ENCODE data around the gene TPD52L1. TPM values are rescaled to one million over a fixed set of nuclear protein-coding genes. Genes with fewer than 3 reads are reported as not detected.
A peak's percentile ranks its signal among the peaks of the same experiment; 100 is the strongest.
"Not testable (repeated sequence)": the region's sequence is repeated elsewhere in the genome, so short reads cannot be mapped to it uniquely, and the experiment has no call there.

The TPD52L1 gene
- total and polyA plus RNA-seq, 8 donors, result 21.2 to 51.6 (median 24.4) TPM

GRCh38 chr6:125154761-125155135 lies 1.2 kb downstream of the TPD52L1 start:
- FAIRE-seq, result no peak
- peak; percentile 57 to 76 (median 66) for ATAC-seq
- Histone ChIP-seq H3K27ac (peak overlapping the region; percentile 29 to 78 (median 66)), H3K4me1 (peaks cover 0 to 7% (median 5%) of the 10 kb centered on the region in 3 donors), H3K36me3 (no peaks in the 10 kb centered on the region), H3K4me3 (peak overlapping the region; percentile 66 to 84 (median 72)), H3K27me3 (no peaks in the 10 kb centered on the region), H3K9me3 (no peaks in the 10 kb centered on the region)
- peak; percentile 55 to 68 (median 60) for DNase-seq
- intact Hi-C loops (cut with DNase I), result loop anchor here in 1 of 3 donors (10.0 kb wide), 1 partner anchor 140 kb away; no protein-coding TSS in a partner anchor
- 13 to 15% methylated on average over 14 of the region's 14 CpGs for WGBS, 2 donors
- peak in 3 of 4 donors; percentile 18 to 39 (median 26) for TF ChIP-seq CTCF (IDR thresholded peaks at IDR 0.05)

GRCh38 chr6:125155344-125155743 lies 1.8 kb downstream of the TPD52L1 start:
- Histone ChIP-seq H3K27me3 (no peaks in the 10 kb centered on the region), H3K4me3 (no peak overlapping the region), H3K4me1 (peaks cover 0 to 7% (median 5%) of the 10 kb centered on the region in 3 donors), H3K9me3 (no peaks in the 10 kb centered on the region), H3K36me3 (no peaks in the 10 kb centered on the region), H3K27ac (peak overlapping the region in 2 of 4 donors; percentile 74 to 78)
- ATAC-seq, result no peak
- no peak for TF ChIP-seq CTCF (IDR thresholded peaks at IDR 0.05)
- WGBS, 2 donors, result 87 to 93% methylated on average over 2 of the region's 2 CpGs
- no peak for DNase-seq
- FAIRE-seq, result no peak
- intact Hi-C loops (cut with DNase I), result loop anchor here in 1 of 3 donors (10.0 kb wide), 1 partner anchor 139 kb away; no protein-coding TSS in a partner anchor

- no peak overlapping the region for H3K27ac ChIP-seq
- peaks cover 0 to 7% (median 5%) of the 10 kb centered on the region in 3 donors for H3K4me1 ChIP-seq
- intact Hi-C loops (cut with DNase I), result loop anchor here in 1 of 3 donors (10.0 kb wide), 1 partner anchor 138 kb away; no protein-coding TSS in a partner anchor
- WGBS, 2 donors, result 83 to 93% methylated on average over 4 of the region's 4 CpGs
- ATAC-seq, result no peak
- no peaks in the 10 kb centered on the region for H3K27me3 ChIP-seq
- H3K4me3 ChIP-seq, result no peak overlapping the region
- H3K9me3 ChIP-seq, result no peaks in the 10 kb centered on the region
- TF ChIP-seq CTCF (IDR thresholded peaks at IDR 0.05), result no peak
- no peak for DNase-seq
- no peak for FAIRE-seq
- no peaks in the 10 kb centered on the region for H3K36me3 ChIP-seq
Measured at GRCh38 chr6:125156496-125156895, 2.9 kb downstream of the TPD52L1 start.

GRCh38 chr6:125157280-125157679 lies 3.7 kb downstream of the TPD52L1 start:
- no peaks in the 10 kb centered on the region for H3K27me3 ChIP-seq
- 63 to 64% methylated on average over 3 of the region's 3 CpGs for WGBS, 2 donors
- H3K27ac ChIP-seq, result no peak overlapping the region
- intact Hi-C loops (cut with DNase I), result loop anchor here in 1 of 3 donors (10.0 kb wide), 1 partner anchor 138 kb away; no protein-coding TSS in a partner anchor
- peaks cover 0 to 7% (median 5%) of the 10 kb centered on the region in 3 donors for H3K4me1 ChIP-seq
- no peak overlapping the region for H3K4me3 ChIP-seq
- DNase-seq (no peak), FAIRE-seq (no peak), ATAC-seq (no peak)
- no peaks in the 10 kb centered on the region for H3K9me3 ChIP-seq
- no peak for TF ChIP-seq CTCF (IDR thresholded peaks at IDR 0.05)
- H3K36me3 ChIP-seq, result no peaks in the 10 kb centered on the region

- Histone ChIP-seq H3K27me3 (no peaks in the 10 kb centered on the region), H3K36me3 (no peaks in the 10 kb centered on the region), H3K9me3 (no peaks in the 10 kb centered on the region), H3K4me1 (peaks cover 0 to 7% (median 5%) of the 10 kb centered on the region in 3 donors), H3K27ac (no peak overlapping the region), H3K4me3 (no peak overlapping the region)
- FAIRE-seq (no peak), ATAC-seq (no peak), DNase-seq (no peak)
- TF ChIP-seq CTCF (IDR thresholded peaks at IDR 0.05), result no peak
- intact Hi-C loops (cut with DNase I), result loop anchor here in 1 of 3 donors (10.0 kb wide), 1 partner anchor 137 kb away; no protein-coding TSS in a partner anchor
- WGBS, 2 donors, result 79 to 87% methylated on average over 9 of the region's 9 CpGs
Measured at GRCh38 chr6:125157725-125158124, 4.2 kb downstream of the TPD52L1 start.

GRCh38 chr6:125163339-125163738 lies 9.8 kb downstream of the TPD52L1 start:
- H3K27me3 ChIP-seq; H3K9me3 ChIP-seq; ATAC-seq; DNase-seq; FAIRE-seq; H3K4me3 ChIP-seq; intact Hi-C loops (cut with DNase I); H3K36me3 ChIP-seq; H3K27ac ChIP-seq; H3K4me1 ChIP-seq: not testable (repeated sequence)
- WGBS, 2 donors, result 96 to 99% methylated on average over 4 of the region's 4 CpGs

Measured in pancreas (tissue), 10 donors.